ENCODE data around the gene KCNA3.
A peak's percentile ranks its signal among the peaks of the same experiment; 100 is the strongest.

KCNA3 gene

GRCh38 chr1:110684491-110684890, 9.8 kb upstream of the KCNA3 start:
- peaks cover 0 to 8% (median 3%) of the 10 kb centered on the region in 5 donors for H3K27me3 ChIP-seq (ENCODE audit: control insufficient read depth in 5 of 5, insufficient read depth in 4 of 5, low read length in 5 of 5)
- H3K36me3 ChIP-seq (ENCODE audit: control insufficient read depth in 5 of 5, insufficient read depth in 5 of 5, low read length in 5 of 5): no peaks in the 10 kb centered on the region
- no peak overlapping the region for H3K9ac ChIP-seq (ENCODE audit: low read length in 5 of 5)
- H3K4me1 ChIP-seq (ENCODE audit: control insufficient read depth in 5 of 5, insufficient read depth in 5 of 5, low read length in 5 of 5): no peaks in the 10 kb centered on the region
- no peak overlapping the region for H3K27ac ChIP-seq (ENCODE audit: low read depth, low read length)
- no peaks in the 10 kb centered on the region for H3K9me3 ChIP-seq (ENCODE audit: control insufficient read depth in 5 of 5, low read length in 5 of 5)
- no peak overlapping the region for H3K4me3 ChIP-seq (ENCODE audit: low read depth in 1 of 5, low read length in 5 of 5)

GRCh38 chr1:110682898-110683297, 8.2 kb upstream of the KCNA3 start:
- Histone ChIP-seq H3K9ac (ENCODE audit: low read length in 5 of 5) (no peak overlapping the region), H3K9me3 (ENCODE audit: control insufficient read depth in 5 of 5, low read length in 5 of 5) (no peaks in the 10 kb centered on the region), H3K36me3 (ENCODE audit: control insufficient read depth in 5 of 5, insufficient read depth in 5 of 5, low read length in 5 of 5) (no peaks in the 10 kb centered on the region), H3K27ac (ENCODE audit: low read depth, low read length) (no peak overlapping the region), H3K4me1 (ENCODE audit: control insufficient read depth in 5 of 5, insufficient read depth in 5 of 5, low read length in 5 of 5) (no peaks in the 10 kb centered on the region), H3K27me3 (ENCODE audit: control insufficient read depth in 5 of 5, insufficient read depth in 4 of 5, low read length in 5 of 5) (peaks cover 0 to 8% (median 3%) of the 10 kb centered on the region in 5 donors), H3K4me3 (ENCODE audit: low read depth in 1 of 5, low read length in 5 of 5) (no peak overlapping the region)

GRCh38 chr1:110680036-110680735, 5.4 kb upstream of the KCNA3 start:
- Histone ChIP-seq H3K9ac (ENCODE audit: low read length in 5 of 5) (no peak overlapping the region), H3K9me3 (ENCODE audit: control insufficient read depth in 5 of 5, low read length in 5 of 5) (no peaks in the 10 kb centered on the region), H3K27ac (ENCODE audit: low read depth, low read length) (no peak overlapping the region), H3K36me3 (ENCODE audit: control insufficient read depth in 5 of 5, insufficient read depth in 5 of 5, low read length in 5 of 5) (no peaks in the 10 kb centered on the region), H3K4me1 (ENCODE audit: control insufficient read depth in 5 of 5, insufficient read depth in 5 of 5, low read length in 5 of 5) (peaks cover 0 to 5% (median 4%) of the 10 kb centered on the region in 5 donors), H3K27me3 (ENCODE audit: control insufficient read depth in 5 of 5, insufficient read depth in 4 of 5, low read length in 5 of 5) (peaks cover 0 to 8% (median 4%) of the 10 kb centered on the region in 5 donors), H3K4me3 (ENCODE audit: low read depth in 1 of 5, low read length in 5 of 5) (no peak overlapping the region)

- H3K27me3 ChIP-seq (ENCODE audit: control insufficient read depth in 5 of 5, insufficient read depth in 4 of 5, low read length in 5 of 5): peaks cover 16 to 30% (median 23%) of the 10 kb centered on the region in 5 donors
- H3K4me3 ChIP-seq (ENCODE audit: low read depth in 1 of 5, low read length in 5 of 5): no peak overlapping the region
- H3K4me1 ChIP-seq (ENCODE audit: control insufficient read depth in 5 of 5, insufficient read depth in 5 of 5, low read length in 5 of 5): peaks cover 0 to 28% (median 18%) of the 10 kb centered on the region in 5 donors
- H3K27ac ChIP-seq (ENCODE audit: low read depth, low read length): no peak overlapping the region
- peaks cover 0 to 4% (median 0%) of the 10 kb centered on the region in 5 donors for H3K9me3 ChIP-seq (ENCODE audit: control insufficient read depth in 5 of 5, low read length in 5 of 5)
- H3K36me3 ChIP-seq (ENCODE audit: control insufficient read depth in 5 of 5, insufficient read depth in 5 of 5, low read length in 5 of 5): no peaks in the 10 kb centered on the region
- H3K9ac ChIP-seq (ENCODE audit: low read length in 5 of 5): no peak overlapping the region
These were observed 2.8 kb upstream of the KCNA3 start for GRCh38 chr1:110677526-110677925.

- Histone ChIP-seq H3K4me3 (ENCODE audit: low read depth in 1 of 5, low read length in 5 of 5) (no peak overlapping the region), H3K36me3 (ENCODE audit: control insufficient read depth in 5 of 5, insufficient read depth in 5 of 5, low read length in 5 of 5) (no peaks in the 10 kb centered on the region), H3K4me1 (ENCODE audit: control insufficient read depth in 5 of 5, insufficient read depth in 5 of 5, low read length in 5 of 5) (peaks cover 0 to 28% (median 18%) of the 10 kb centered on the region in 5 donors), H3K9ac (ENCODE audit: low read length in 5 of 5) (no peak overlapping the region), H3K27ac (ENCODE audit: low read depth, low read length) (no peak overlapping the region), H3K9me3 (ENCODE audit: control insufficient read depth in 5 of 5, low read length in 5 of 5) (peaks cover 0 to 4% (median 0%) of the 10 kb centered on the region in 5 donors), H3K27me3 (ENCODE audit: control insufficient read depth in 5 of 5, insufficient read depth in 4 of 5, low read length in 5 of 5) (peaks cover 16 to 34% (median 28%) of the 10 kb centered on the region in 5 donors)
These were observed 2.2 kb upstream of the KCNA3 start for GRCh38 chr1:110676970-110677369.

GRCh38 chr1:110675060-110675791, 486 bp upstream of the KCNA3 start:
- Histone ChIP-seq H3K27me3 (ENCODE audit: control insufficient read depth in 5 of 5, insufficient read depth in 4 of 5, low read length in 5 of 5) (peaks cover 21 to 34% (median 31%) of the 10 kb centered on the region in 5 donors), H3K4me3 (ENCODE audit: low read depth in 1 of 5, low read length in 5 of 5) (peak overlapping the region in 4 of 5 donors; percentile 57 to 73 (median 59)), H3K9me3 (ENCODE audit: control insufficient read depth in 5 of 5, low read length in 5 of 5) (peaks cover 0 to 4% (median 0%) of the 10 kb centered on the region in 5 donors), H3K4me1 (ENCODE audit: control insufficient read depth in 5 of 5, insufficient read depth in 5 of 5, low read length in 5 of 5) (peaks cover 0 to 28% (median 18%) of the 10 kb centered on the region in 5 donors), H3K36me3 (ENCODE audit: control insufficient read depth in 5 of 5, insufficient read depth in 5 of 5, low read length in 5 of 5) (no peaks in the 10 kb centered on the region), H3K27ac (ENCODE audit: low read depth, low read length) (no peak overlapping the region), H3K9ac (ENCODE audit: low read length in 5 of 5) (no peak overlapping the region)

- Histone ChIP-seq H3K9ac (ENCODE audit: low read length in 5 of 5) (no peak overlapping the region), H3K4me3 (ENCODE audit: low read depth in 1 of 5, low read length in 5 of 5) (peak overlapping the region; percentile 11 to 73 (median 57)), H3K27me3 (ENCODE audit: control insufficient read depth in 5 of 5, insufficient read depth in 4 of 5, low read length in 5 of 5) (peaks cover 21 to 34% (median 31%) of the 10 kb centered on the region in 5 donors), H3K4me1 (ENCODE audit: control insufficient read depth in 5 of 5, insufficient read depth in 5 of 5, low read length in 5 of 5) (peaks cover 0 to 28% (median 18%) of the 10 kb centered on the region in 5 donors), H3K9me3 (ENCODE audit: control insufficient read depth in 5 of 5, low read length in 5 of 5) (peaks cover 0 to 4% (median 0%) of the 10 kb centered on the region in 5 donors), H3K36me3 (ENCODE audit: control insufficient read depth in 5 of 5, insufficient read depth in 5 of 5, low read length in 5 of 5) (no peaks in the 10 kb centered on the region), H3K27ac (ENCODE audit: low read depth, low read length) (no peak overlapping the region)
These were observed 869 bp downstream of the KCNA3 start for GRCh38 chr1:110673805-110674336.

- Histone ChIP-seq H3K27me3 (ENCODE audit: control insufficient read depth in 5 of 5, insufficient read depth in 4 of 5, low read length in 5 of 5) (peaks cover 21 to 34% (median 31%) of the 10 kb centered on the region in 5 donors), H3K9ac (ENCODE audit: low read length in 5 of 5) (no peak overlapping the region), H3K9me3 (ENCODE audit: control insufficient read depth in 5 of 5, low read length in 5 of 5) (peaks cover 0 to 4% (median 0%) of the 10 kb centered on the region in 5 donors), H3K36me3 (ENCODE audit: control insufficient read depth in 5 of 5, insufficient read depth in 5 of 5, low read length in 5 of 5) (no peaks in the 10 kb centered on the region), H3K4me3 (ENCODE audit: low read depth in 1 of 5, low read length in 5 of 5) (peak overlapping the region; percentile 11 to 73 (median 57)), H3K4me1 (ENCODE audit: control insufficient read depth in 5 of 5, insufficient read depth in 5 of 5, low read length in 5 of 5) (peaks cover 0 to 28% (median 18%) of the 10 kb centered on the region in 5 donors), H3K27ac (ENCODE audit: low read depth, low read length) (no peak overlapping the region)
These were observed 1.5 kb downstream of the KCNA3 start for GRCh38 chr1:110673197-110673701.

GRCh38 chr1:110672753-110673108, 2.0 kb downstream of the KCNA3 start:
- no peak overlapping the region for H3K27ac ChIP-seq (ENCODE audit: low read depth, low read length)
- H3K9ac ChIP-seq (ENCODE audit: low read length in 5 of 5): no peak overlapping the region
- H3K36me3 ChIP-seq (ENCODE audit: control insufficient read depth in 5 of 5, insufficient read depth in 5 of 5, low read length in 5 of 5): no peaks in the 10 kb centered on the region
- peak overlapping the region in 3 of 5 donors; percentile 14 to 73 (median 57) for H3K4me3 ChIP-seq (ENCODE audit: low read depth in 1 of 5, low read length in 5 of 5)
- H3K9me3 ChIP-seq (ENCODE audit: control insufficient read depth in 5 of 5, low read length in 5 of 5): peaks cover 0 to 4% (median 0%) of the 10 kb centered on the region in 5 donors
- peaks cover 0 to 28% (median 18%) of the 10 kb centered on the region in 5 donors for H3K4me1 ChIP-seq (ENCODE audit: control insufficient read depth in 5 of 5, insufficient read depth in 5 of 5, low read length in 5 of 5)
- peaks cover 21 to 34% (median 31%) of the 10 kb centered on the region in 5 donors for H3K27me3 ChIP-seq (ENCODE audit: control insufficient read depth in 5 of 5, insufficient read depth in 4 of 5, low read length in 5 of 5)
